Measurements from ENCODE around the gene TRDMT1.
A peak's percentile ranks its signal among the peaks of the same experiment; 100 is the strongest.

The TRDMT1 gene

GRCh38 chr10:17196573-17196972 is 4.9 kb downstream of the TRDMT1 start:
- Mint-ChIP-seq H3K27me3 (ENCODE audit: low read depth, poor library complexity) (no peaks in the 10 kb centered on the region), H3K9me3 (peaks cover 22% of the 10 kb centered on the region), H3K36me3 (ENCODE audit: low read depth) (peaks cover 28% of the 10 kb centered on the region), H3K27ac (peak overlapping the region; percentile 50), H3K4me1 (peaks cover 31% of the 10 kb centered on the region), H3K4me3 (no peak overlapping the region)
- TF ChIP-seq CTCF (IDR thresholded peaks at IDR 0.05), result no peak
- DNase-seq, result no peak

- Mint-ChIP-seq H3K27me3 (ENCODE audit: low read depth, poor library complexity) (no peaks in the 10 kb centered on the region), H3K9me3 (peaks cover 22% of the 10 kb centered on the region), H3K4me3 (no peak overlapping the region), H3K36me3 (ENCODE audit: low read depth) (peaks cover 28% of the 10 kb centered on the region), H3K27ac (no peak overlapping the region), H3K4me1 (peaks cover 28% of the 10 kb centered on the region)
- DNase-seq, result no peak
- no peak for TF ChIP-seq CTCF (IDR thresholded peaks at IDR 0.05)
Measured at GRCh38 chr10:17196045-17196444, 5.4 kb downstream of the TRDMT1 start.

GRCh38 chr10:17195083-17195482 is 6.4 kb downstream of the TRDMT1 start:
- H3K27me3 Mint-ChIP-seq (ENCODE audit: low read depth, poor library complexity), result no peaks in the 10 kb centered on the region
- no peak overlapping the region for H3K27ac Mint-ChIP-seq
- H3K9me3 Mint-ChIP-seq, result peaks cover 22% of the 10 kb centered on the region

GRCh38 chr10:17190602-17191001 is 10.9 kb downstream of the TRDMT1 start:
- Mint-ChIP-seq H3K27me3 (ENCODE audit: low read depth, poor library complexity) (no peaks in the 10 kb centered on the region), H3K36me3 (ENCODE audit: low read depth) (peaks cover 16% of the 10 kb centered on the region), H3K27ac (peak overlapping the region; percentile 68), H3K4me1 (peaks cover 5% of the 10 kb centered on the region), H3K9me3 (peaks cover 17% of the 10 kb centered on the region), H3K4me3 (no peak overlapping the region)
- DNase-seq, result no peak
- TF ChIP-seq CTCF (IDR thresholded peaks at IDR 0.05), result no peak

More at GRCh38 chr10:17195083-17195482, 6.4 kb downstream of the TRDMT1 start:
- Mint-ChIP-seq H3K4me1 (peaks cover 24% of the 10 kb centered on the region), H3K36me3 (ENCODE audit: low read depth) (peaks cover 28% of the 10 kb centered on the region), H3K4me3 (no peak overlapping the region)
- DNase-seq, result no peak
- no peak for TF ChIP-seq CTCF (IDR thresholded peaks at IDR 0.05)

GRCh38 chr10:17188644-17189172 is 12.8 kb downstream of the TRDMT1 start:
- DNase-seq, result no peak
- peaks cover 5% of the 10 kb centered on the region for H3K36me3 Mint-ChIP-seq (ENCODE audit: low read depth)
- H3K9me3 Mint-ChIP-seq, result peaks cover 3% of the 10 kb centered on the region
- TF ChIP-seq CTCF (IDR thresholded peaks at IDR 0.05), result no peak
- H3K27me3 Mint-ChIP-seq (ENCODE audit: low read depth, poor library complexity), result no peaks in the 10 kb centered on the region
- no peak overlapping the region for H3K27ac Mint-ChIP-seq
- peaks cover 5% of the 10 kb centered on the region for H3K4me1 Mint-ChIP-seq
- H3K4me3 Mint-ChIP-seq, result no peak overlapping the region

GRCh38 chr10:17185873-17186272 is 15.6 kb downstream of the TRDMT1 start:
- TF ChIP-seq CTCF (IDR thresholded peaks at IDR 0.05), result no peak
- Mint-ChIP-seq H3K4me3 (no peak overlapping the region), H3K27me3 (ENCODE audit: low read depth, poor library complexity) (no peaks in the 10 kb centered on the region), H3K36me3 (ENCODE audit: low read depth) (no peaks in the 10 kb centered on the region), H3K4me1 (peaks cover 8% of the 10 kb centered on the region), H3K27ac (no peak overlapping the region), H3K9me3 (no peaks in the 10 kb centered on the region)
- no peak for DNase-seq

All from nephron progenitor cell (in vitro differentiated cells).